Esophagus squamous epithelium (tissue), 4 donors: Measurements from ENCODE around the gene COL26A1.

Experiments used
- POLR2A ChIP-seq, 4 donors: fragments of 450-650 bp; IDR thresholded peaks; one replicate each; pipeline ENCODE4 v1.6.1; 2017; ENCODE audit warnings: antibody characterized with exemption in 4 of 4, mild to moderate bottlenecking in 4 of 4, moderate library complexity in 3 of 4
- TF ChIP-seq, protein P1 (sequence below), 6 experiments: fragments of 450-650 bp in 4 of 6; fragments of 200-600 bp in 2 of 6; sonication (generic) in 2 of 6; IDR thresholded peaks; one replicate each; pipeline ENCODE4 v1.5.1; 2016 to 2019; ENCODE audit warnings: antibody characterized with exemption in 6 of 6, mild to moderate bottlenecking in 4 of 6, moderate library complexity in 4 of 6

DNA sequence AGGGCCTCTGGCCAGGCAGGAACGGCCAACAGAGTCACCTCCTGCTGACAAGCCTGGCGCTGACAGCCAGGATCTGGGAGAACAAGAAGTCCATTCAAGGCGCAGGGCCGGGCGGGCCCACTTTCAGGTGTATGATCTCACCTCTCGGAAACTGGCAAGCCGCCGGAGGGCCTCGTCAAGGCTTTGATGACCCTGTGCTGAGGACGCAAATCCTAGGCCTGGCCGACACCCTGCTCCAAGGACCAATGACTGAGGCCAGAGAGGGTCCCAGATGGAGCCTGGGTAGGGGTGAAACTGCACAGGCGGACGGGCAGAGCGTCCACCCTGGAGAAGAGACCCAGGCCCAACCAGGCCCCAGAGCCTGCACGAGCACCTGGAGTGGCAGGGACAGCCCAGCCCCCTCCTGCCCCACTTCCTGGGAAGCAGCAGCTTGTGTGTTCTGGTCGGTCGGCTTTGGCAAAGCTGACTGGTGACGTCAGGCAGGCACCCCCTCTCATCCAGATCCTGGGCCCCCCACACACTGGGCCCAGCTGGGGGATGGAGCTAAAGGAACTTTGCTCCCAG, 235.8 kb downstream of the COL26A1 start:
- TF ChIP-seq, protein P1, sequence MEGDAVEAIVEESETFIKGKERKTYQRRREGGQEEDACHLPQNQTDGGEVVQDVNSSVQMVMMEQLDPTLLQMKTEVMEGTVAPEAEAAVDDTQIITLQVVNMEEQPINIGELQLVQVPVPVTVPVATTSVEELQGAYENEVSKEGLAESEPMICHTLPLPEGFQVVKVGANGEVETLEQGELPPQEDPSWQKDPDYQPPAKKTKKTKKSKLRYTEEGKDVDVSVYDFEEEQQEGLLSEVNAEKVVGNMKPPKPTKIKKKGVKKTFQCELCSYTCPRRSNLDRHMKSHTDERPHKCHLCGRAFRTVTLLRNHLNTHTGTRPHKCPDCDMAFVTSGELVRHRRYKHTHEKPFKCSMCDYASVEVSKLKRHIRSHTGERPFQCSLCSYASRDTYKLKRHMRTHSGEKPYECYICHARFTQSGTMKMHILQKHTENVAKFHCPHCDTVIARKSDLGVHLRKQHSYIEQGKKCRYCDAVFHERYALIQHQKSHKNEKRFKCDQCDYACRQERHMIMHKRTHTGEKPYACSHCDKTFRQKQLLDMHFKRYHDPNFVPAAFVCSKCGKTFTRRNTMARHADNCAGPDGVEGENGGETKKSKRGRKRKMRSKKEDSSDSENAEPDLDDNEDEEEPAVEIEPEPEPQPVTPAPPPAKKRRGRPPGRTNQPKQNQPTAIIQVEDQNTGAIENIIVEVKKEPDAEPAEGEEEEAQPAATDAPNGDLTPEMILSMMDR (IDR thresholded peaks at IDR 0.05) = no peak
- no peak for TF ChIP-seq POLR2A (IDR thresholded peaks at IDR 0.05)
